HG03439 (cell line): Measurements from ENCODE around the gene LMBR1.

Source experiments
- ATAC-seq: cut with Tn5 transposase; IDR thresholded peaks from one replicate; pipeline ENCODE4 v1.9.1; 2021; ENCODE audit warnings: mild to moderate bottlenecking, moderate library complexity; ENCODE audit not compliant: unreplicated experiment

The LMBR1 gene

GRCh38 chr7:156635529-156636385, 257.2 kb downstream of the LMBR1 start:
- ATAC-seq: no peak

- ATAC-seq: no peak
Measured at GRCh38 chr7:156634117-156634516, 258.9 kb downstream of the LMBR1 start.

DNA sequence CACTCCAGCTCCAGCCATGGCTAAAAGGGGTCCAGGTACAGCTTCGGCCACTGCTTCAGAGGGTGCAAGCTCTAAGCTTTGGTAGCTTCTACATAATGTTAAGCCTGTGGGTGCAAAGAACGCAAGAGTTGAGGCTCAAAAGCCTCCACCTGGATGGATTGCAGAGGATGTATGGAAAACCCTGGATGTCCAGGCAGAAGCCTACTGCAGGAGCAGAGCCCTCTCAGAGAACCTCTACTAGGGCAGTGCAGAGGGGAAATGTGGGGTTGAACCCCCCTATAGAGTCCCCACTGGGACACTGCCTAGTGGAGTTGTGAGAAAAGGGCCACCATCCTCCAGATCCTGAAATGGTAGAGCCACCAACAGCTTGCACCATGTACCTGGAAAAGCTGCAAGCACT, 263.1 kb downstream of the LMBR1 start:
- no peak for ATAC-seq

DNA sequence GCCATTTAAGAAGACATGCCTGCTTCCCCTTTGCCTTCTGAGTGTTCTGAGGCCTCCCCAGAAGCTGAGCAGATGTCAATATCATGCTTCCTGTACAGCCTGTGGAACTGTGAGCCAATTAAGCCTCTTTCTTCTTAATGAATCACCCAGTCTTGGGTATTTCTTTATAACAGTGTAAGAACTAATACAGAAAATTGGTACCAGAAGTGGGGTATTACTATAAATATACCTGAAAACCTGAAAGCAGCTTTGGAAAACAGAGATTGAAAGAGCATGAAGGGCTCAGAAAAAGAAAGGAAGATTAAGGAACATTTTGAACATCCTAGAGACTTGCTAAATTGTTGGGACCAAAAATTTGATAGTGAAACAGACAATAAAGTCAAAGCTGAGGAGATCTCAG, 264.4 kb downstream of the LMBR1 start:
- no peak for ATAC-seq
